ENCODE results near the gene TTC22. TPM values are rescaled to one million over a fixed set of nuclear protein-coding genes. Genes with fewer than 3 reads are reported as not detected.

Gene TTC22
- total RNA-seq, 1 experiment from 2014 or later: 0.59 TPM

DNA sequence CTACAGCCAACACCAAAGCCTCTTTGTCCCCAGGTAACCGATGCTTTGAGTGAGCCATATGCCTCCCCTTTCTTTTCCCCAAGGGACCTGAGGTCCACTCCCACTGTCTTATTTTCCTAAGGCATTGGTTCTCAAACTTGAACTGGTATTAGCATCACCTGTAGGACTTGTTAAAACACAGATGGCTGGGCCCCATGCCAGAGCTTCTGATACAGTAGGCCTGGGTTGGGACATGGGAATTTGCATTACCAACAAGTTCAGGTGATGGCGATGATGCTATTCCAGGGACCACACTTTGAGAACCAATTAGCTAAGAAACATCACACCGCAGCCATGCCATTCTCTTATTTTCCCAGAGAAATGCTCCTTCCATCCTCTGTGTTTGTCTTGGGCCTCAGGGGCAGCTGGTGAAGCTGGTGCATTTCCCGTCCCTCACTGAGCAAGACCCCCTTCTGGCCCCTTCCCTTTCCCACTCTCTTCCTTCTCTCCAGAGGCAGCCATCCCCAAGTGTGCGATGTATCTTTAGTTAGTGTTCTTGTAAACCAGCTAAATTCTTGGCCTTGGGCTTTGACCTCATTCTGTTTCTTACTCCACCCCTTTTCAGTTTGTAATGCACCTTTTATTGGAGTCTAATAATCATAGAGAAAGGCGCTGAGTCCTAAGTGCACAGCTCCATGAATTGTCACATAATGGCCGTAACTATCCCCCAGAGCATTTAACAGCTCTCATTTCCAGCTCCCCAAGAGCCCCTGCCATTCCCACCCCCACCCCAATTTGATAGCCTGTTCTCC lies 14.2 kb upstream of the TTC22 start:
- Histone ChIP-seq H3K79me2 (ENCODE audit: insufficient read depth, low read length) (no peaks in the 10 kb centered on the region), H3K23ac (ENCODE audit: insufficient read length, low read depth, low read length) (no peak overlapping the region), H3K27ac (ENCODE audit: insufficient read length, low read depth, low read length) (no peak overlapping the region), H2AK5ac (ENCODE audit: insufficient read length, low read length) (no peak overlapping the region), H4K5ac (ENCODE audit: insufficient read length, low read depth, low read length) (no peak overlapping the region), H3T11ph (ENCODE audit: low read length) (no peak overlapping the region), H2BK5ac (ENCODE audit: insufficient read length, low read length) (no peak overlapping the region), H3K4me1 (ENCODE audit: insufficient read depth, low read length) (peaks cover 9% of the 10 kb centered on the region; the same call in 1 of the 2 replicates), H3K4ac (ENCODE audit: low read depth, low read length) (no peak overlapping the region), H3K4me2 (ENCODE audit: insufficient read depth, insufficient read length, low read length) (no peak overlapping the region), H3K56ac (ENCODE audit: insufficient read length, low read depth, low read length) (no peak overlapping the region), H2BK20ac (ENCODE audit: low read depth, low read length, poor library complexity, severe bottlenecking) (no peak overlapping the region), H3K18ac (ENCODE audit: insufficient read length, low read depth, low read length) (no peak overlapping the region), H4K91ac (ENCODE audit: insufficient read length, low read depth, low read length) (no peak overlapping the region), H3K79me1 (ENCODE audit: insufficient read depth, low read depth, low read length, poor library complexity, severe bottlenecking) (no peaks in the 10 kb centered on the region), H3K9ac (ENCODE audit: extremely low read depth, insufficient read length, low read length) (no peak overlapping the region), H3K9me3 (ENCODE audit: control insufficient read depth, low read depth, low read length) (no peaks in the 10 kb centered on the region), H2BK15ac (ENCODE audit: low read depth, low read length) (no peak overlapping the region), H2AFZ (ENCODE audit: low read length) (no peak overlapping the region), H4K8ac (replicated peaks; ENCODE audit: insufficient read length, low read depth, low read length) (no peak overlapping the region), H2BK12ac (ENCODE audit: insufficient read length, low read depth, low read length) (no peak overlapping the region), H4K20me1 (ENCODE audit: control insufficient read depth, insufficient read depth, insufficient read length) (no peaks in the 10 kb centered on the region), H3K27me3 (ENCODE audit: insufficient read depth, low read length) (no peaks in the 10 kb centered on the region), H3K23me2 (ENCODE audit: insufficient read length, low read depth, low read length, poor library complexity, severe bottlenecking) (no peaks in the 10 kb centered on the region), H2BK120ac (ENCODE audit: low read depth, low read length, poor library complexity, severe bottlenecking) (no peak overlapping the region), H3K14ac (ENCODE audit: insufficient read depth, low read length) (no peak overlapping the region)
- TF ChIP-seq, protein P1, sequence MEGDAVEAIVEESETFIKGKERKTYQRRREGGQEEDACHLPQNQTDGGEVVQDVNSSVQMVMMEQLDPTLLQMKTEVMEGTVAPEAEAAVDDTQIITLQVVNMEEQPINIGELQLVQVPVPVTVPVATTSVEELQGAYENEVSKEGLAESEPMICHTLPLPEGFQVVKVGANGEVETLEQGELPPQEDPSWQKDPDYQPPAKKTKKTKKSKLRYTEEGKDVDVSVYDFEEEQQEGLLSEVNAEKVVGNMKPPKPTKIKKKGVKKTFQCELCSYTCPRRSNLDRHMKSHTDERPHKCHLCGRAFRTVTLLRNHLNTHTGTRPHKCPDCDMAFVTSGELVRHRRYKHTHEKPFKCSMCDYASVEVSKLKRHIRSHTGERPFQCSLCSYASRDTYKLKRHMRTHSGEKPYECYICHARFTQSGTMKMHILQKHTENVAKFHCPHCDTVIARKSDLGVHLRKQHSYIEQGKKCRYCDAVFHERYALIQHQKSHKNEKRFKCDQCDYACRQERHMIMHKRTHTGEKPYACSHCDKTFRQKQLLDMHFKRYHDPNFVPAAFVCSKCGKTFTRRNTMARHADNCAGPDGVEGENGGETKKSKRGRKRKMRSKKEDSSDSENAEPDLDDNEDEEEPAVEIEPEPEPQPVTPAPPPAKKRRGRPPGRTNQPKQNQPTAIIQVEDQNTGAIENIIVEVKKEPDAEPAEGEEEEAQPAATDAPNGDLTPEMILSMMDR (conservative IDR thresholded peaks at IDR 0.05): no peak
- Mint-ChIP-seq H3K27ac (no peak overlapping the region), H3K27me3 (ENCODE audit: low read depth) (peaks cover 35% of the 10 kb centered on the region), H3K9me3 (no peaks in the 10 kb centered on the region), H3K36me3 (ENCODE audit: insufficient read depth in 1 of 3, low read depth in 3 of 3) (no peaks in the 10 kb centered on the region), H3K4me3 (no peak overlapping the region), H3K4me1 (peaks cover 50 to 55% of the 10 kb centered on the region in 2 experiments)
- no peak for DNase-seq
- no CpG with 5 or more reads among the region's 7 CpGs for WGBS (ENCODE audit: extremely low coverage, insufficient read length, low lambda C conversion rate)
